SK-N-DZ (cell line): Measurements from ENCODE around the gene LTBP3.
A peak's percentile ranks its signal among the peaks of the same experiment; 100 is the strongest.
"Not testable (repeated sequence)": the region's sequence is repeated elsewhere in the genome, so short reads cannot be mapped to it uniquely, and the experiment has no call there.

ENCODE experiments used
- DNase-seq: peaks from one replicate; pipeline ENCODE4 v3.0.0-alpha.2; 2015; ENCODE audit warnings: low spot score

The LTBP3 gene

DNA sequence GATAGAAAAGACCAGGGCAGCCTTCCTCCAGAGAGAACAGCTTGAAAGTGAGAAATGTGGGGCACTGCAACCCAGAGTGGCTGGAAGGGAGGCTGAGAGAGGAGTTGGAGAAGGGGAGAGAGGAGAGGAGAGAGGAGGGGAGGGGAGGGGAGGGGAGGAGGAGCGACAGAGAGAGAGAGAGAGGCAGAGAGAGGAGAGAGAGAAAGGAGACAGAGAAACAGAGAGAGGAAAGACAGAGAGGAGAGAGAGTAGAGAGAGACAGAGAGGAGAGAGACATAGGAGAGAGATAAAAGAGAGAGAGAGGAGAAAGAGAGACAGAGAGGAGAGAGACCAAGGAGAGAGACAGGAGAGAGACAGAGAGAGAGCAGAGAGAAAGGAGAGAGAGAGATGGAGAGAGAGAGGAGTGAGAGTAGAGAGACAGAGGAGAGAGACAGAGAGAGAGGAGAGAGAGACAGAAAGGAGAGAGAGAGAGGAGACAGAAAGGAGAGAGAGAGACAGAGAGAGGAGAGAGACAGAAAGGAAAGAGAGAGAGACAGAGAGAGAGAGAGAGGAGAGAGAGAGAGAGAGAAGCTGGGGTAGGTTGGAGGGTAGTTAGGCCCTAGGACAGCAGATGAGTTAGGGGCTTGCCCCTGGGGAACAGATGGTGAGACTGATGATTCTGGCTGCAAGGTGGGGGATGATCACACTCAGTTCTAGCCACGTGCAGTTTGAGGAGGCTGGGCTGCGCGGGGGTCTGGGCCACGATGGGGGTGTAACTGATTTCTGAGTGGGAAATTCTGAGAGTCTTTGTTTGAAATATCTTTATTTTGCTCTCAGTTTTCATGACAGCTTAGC is 41.8 kb downstream of the LTBP3 start:
- no peak for DNase-seq

DNA sequence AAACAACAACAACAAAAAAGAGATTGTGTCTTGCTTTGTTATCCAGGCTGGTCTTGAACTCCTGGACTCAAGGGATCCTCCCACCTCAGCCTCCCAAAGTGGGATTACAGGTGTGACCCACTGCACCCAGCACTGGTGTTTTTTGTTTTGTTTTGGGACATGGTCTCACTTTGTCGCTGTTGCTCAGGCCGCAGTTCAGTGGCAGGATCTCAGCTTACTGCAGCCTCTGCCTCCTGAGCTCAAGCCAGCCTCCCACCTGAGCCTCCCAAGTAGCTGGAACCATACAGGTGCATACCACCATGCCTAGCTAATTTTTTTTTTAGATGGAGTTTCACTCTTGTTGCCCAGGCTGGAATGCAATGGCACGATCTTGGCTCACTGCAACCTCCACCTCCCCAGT is 45.8 kb downstream of the LTBP3 start:
- DNase-seq: not testable (repeated sequence)

- DNase-seq: peak; percentile 71
Observed at GRCh38 chr11:65506772-65507505, 51.2 kb downstream of the LTBP3 start.

- no peak for DNase-seq
Observed at GRCh38 chr11:65506290-65506771, 51.8 kb downstream of the LTBP3 start.

GRCh38 chr11:65505466-65506289 is 52.5 kb downstream of the LTBP3 start:
- DNase-seq: no peak

DNA sequence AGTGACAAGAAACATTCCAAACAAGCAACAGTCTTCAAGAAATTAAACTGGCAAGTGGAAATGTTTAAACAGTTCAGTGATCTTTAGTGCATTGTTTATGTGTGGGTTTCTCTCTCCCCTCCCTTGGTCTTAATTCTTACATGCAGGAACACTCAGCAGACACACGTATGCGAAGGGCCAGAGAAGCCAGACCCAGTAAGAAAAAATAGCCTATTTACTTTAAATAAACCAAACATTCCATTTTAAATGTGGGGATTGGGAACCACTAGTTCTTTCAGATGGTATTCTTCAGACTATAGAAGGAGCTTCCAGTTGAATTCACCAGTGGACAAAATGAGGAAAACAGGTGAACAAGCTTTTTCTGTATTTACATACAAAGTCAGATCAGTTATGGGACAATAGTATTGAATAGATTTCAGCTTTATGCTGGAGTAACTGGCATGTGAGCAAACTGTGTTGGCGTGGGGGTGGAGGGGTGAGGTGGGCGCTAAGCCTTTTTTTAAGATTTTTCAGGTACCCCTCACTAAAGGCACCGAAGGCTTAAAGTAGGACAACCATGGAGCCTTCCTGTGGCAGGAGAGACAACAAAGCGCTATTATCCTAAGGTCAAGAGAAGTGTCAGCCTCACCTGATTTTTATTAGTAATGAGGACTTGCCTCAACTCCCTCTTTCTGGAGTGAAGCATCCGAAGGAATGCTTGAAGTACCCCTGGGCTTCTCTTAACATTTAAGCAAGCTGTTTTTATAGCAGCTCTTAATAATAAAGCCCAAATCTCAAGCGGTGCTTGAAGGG is 53.3 kb downstream of the LTBP3 start:
- DNase-seq: no peak

DNA sequence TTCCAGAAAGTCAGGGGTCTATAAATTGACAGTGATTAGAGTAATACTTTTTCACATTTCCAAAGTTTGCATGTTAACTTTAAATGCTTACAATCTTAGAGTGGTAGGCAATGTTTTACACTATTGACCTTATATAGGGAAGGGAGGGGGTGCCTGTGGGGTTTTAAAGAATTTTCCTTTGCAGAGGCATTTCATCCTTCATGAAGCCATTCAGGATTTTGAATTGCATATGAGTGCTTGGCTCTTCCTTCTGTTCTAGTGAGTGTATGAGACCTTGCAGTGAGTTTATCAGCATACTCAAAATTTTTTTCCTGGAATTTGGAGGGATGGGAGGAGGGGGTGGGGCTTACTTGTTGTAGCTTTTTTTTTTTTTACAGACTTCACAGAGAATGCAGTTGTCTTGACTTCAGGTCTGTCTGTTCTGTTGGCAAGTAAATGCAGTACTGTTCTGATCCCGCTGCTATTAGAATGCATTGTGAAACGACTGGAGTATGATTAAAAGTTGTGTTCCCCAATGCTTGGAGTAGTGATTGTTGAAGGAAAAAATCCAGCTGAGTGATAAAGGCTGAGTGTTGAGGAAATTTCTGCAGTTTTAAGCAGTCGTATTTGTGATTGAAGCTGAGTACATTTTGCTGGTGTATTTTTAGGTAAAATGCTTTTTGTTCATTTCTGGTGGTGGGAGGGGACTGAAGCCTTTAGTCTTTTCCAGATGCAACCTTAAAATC is 54.0 kb downstream of the LTBP3 start:
- no peak for DNase-seq

DNA sequence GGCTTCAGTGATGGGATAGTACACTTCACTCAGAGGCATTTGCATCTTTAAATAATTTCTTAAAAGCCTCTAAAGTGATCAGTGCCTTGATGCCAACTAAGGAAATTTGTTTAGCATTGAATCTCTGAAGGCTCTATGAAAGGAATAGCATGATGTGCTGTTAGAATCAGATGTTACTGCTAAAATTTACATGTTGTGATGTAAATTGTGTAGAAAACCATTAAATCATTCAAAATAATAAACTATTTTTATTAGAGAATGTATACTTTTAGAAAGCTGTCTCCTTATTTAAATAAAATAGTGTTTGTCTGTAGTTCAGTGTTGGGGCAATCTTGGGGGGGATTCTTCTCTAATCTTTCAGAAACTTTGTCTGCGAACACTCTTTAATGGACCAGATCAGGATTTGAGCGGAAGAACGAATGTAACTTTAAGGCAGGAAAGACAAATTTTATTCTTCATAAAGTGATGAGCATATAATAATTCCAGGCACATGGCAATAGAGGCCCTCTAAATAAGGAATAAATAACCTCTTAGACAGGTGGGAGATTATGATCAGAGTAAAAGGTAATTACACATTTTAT is 54.7 kb downstream of the LTBP3 start:
- no peak for DNase-seq

DNA sequence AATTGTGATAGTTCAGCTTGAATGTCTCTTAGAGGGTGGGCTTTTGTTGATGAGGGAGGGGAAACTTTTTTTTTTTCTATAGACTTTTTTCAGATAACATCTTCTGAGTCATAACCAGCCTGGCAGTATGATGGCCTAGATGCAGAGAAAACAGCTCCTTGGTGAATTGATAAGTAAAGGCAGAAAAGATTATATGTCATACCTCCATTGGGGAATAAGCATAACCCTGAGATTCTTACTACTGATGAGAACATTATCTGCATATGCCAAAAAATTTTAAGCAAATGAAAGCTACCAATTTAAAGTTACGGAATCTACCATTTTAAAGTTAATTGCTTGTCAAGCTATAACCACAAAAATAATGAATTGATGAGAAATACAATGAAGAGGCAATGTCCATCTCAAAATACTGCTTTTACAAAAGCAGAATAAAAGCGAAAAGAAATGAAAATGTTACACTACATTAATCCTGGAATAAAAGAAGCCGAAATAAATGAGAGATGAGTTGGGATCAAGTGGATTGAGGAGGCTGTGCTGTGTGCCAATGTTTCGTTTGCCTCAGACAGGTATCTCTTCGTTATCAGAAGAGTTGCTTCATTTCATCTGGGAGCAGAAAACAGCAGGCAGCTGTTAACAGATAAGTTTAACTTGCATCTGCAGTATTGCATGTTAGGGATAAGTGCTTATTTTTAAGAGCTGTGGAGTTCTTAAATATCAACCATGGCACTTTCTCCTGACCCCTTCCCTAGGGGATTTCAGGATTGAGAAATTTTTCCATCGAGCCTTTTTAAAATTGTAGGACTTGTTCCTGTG is 55.4 kb downstream of the LTBP3 start:
- no peak for DNase-seq

- no peak for DNase-seq
Observed at GRCh38 chr11:65502274-65502554, 55.9 kb downstream of the LTBP3 start.

DNA sequence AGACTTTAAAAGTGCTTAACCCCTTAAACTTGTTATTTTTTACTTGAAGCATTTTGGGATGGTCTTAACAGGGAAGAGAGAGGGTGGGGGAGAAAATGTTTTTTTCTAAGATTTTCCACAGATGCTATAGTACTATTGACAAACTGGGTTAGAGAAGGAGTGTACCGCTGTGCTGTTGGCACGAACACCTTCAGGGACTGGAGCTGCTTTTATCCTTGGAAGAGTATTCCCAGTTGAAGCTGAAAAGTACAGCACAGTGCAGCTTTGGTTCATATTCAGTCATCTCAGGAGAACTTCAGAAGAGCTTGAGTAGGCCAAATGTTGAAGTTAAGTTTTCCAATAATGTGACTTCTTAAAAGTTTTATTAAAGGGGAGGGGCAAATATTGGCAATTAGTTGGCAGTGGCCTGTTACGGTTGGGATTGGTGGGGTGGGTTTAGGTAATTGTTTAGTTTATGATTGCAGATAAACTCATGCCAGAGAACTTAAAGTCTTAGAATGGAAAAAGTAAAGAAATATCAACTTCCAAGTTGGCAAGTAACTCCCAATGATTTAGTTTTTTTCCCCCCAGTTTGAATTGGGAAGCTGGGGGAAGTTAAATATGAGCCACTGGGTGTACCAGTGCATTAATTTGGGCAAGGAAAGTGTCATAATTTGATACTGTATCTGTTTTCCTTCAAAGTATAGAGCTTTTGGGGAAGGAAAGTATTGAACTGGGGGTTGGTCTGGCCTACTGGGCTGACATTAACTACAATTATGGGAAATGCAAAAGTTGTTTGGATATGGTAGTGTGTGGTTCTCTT is 56.5 kb downstream of the LTBP3 start:
- no peak for DNase-seq

DNA sequence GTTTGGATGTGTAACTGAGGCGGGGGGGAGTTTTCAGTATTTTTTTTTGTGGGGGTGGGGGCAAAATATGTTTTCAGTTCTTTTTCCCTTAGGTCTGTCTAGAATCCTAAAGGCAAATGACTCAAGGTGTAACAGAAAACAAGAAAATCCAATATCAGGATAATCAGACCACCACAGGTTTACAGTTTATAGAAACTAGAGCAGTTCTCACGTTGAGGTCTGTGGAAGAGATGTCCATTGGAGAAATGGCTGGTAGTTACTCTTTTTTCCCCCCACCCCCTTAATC is 57.0 kb downstream of the LTBP3 start:
- no peak for DNase-seq

DNA sequence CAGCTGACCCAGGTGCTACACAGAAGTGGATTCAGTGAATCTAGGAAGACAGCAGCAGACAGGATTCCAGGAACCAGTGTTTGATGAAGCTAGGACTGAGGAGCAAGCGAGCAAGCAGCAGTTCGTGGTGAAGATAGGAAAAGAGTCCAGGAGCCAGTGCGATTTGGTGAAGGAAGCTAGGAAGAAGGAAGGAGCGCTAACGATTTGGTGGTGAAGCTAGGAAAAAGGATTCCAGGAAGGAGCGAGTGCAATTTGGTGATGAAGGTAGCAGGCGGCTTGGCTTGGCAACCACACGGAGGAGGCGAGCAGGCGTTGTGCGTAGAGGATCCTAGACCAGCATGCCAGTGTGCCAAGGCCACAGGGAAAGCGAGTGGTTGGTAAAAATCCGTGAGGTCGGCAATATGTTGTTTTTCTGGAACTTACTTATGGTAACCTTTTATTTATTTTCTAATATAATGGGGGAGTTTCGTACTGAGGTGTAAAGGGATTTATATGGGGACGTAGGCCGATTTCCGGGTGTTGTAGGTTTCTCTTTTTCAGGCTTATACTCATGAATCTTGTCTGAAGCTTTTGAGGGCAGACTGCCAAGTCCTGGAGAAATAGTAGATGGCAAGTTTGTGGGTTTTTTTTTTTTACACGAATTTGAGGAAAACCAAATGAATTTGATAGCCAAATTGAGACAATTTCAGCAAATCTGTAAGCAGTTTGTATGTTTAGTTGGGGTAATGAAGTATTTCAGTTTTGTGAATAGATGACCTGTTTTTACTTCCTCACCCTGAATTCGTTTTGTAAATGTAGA is 57.6 kb downstream of the LTBP3 start:
- DNase-seq: no peak

- DNase-seq: no peak
Observed at GRCh38 chr11:65499713-65500386, 58.3 kb downstream of the LTBP3 start.

GRCh38 chr11:65498977-65499712 is 59.0 kb downstream of the LTBP3 start, which contains the start of gene MALAT1:
Gene MALAT1 (plus strand): TSS chr11:65499045.
- peak; percentile 95 for DNase-seq

DNA sequence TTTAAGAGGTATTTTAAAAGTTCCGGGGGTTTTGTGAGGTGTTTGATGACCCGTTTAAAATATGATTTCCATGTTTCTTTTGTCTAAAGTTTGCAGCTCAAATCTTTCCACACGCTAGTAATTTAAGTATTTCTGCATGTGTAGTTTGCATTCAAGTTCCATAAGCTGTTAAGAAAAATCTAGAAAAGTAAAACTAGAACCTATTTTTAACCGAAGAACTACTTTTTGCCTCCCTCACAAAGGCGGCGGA is 59.5 kb downstream of the LTBP3 start:
- no peak for DNase-seq
